IgD-negative memory B cell (primary cell): ENCODE results near the gene ZNF644. TPM values are rescaled to one million over a fixed set of nuclear protein-coding genes. Genes with fewer than 3 reads are reported as not detected.

Source experiments
- H3K27ac Mint-ChIP-seq, 3 donors: one replicate each; pipeline ENCODE4 v1.8.0; 2020 to 2022; ENCODE audit warnings: mild to moderate bottlenecking in 3 of 3, mixed read lengths in 3 of 3, moderate library complexity in 1 of 3
- H3K27me3 Mint-ChIP-seq: one replicate; pipeline ENCODE4 v1.8.0; 2021; ENCODE audit warnings: mixed read lengths
- H3K36me3 Mint-ChIP-seq: one replicate; pipeline ENCODE4 v1.8.0; 2020; ENCODE audit warnings: mild to moderate bottlenecking, mixed read lengths
- H3K4me1 Mint-ChIP-seq, 3 donors: one replicate each; pipeline ENCODE4 v1.8.0; 2020 to 2022; ENCODE audit warnings: mixed read lengths in 3 of 3, mild to moderate bottlenecking in 1 of 3
- H3K4me3 Mint-ChIP-seq, 4 donors: one replicate each; pipeline ENCODE4 v1.8.0; 2020 to 2022; ENCODE audit warnings: mild to moderate bottlenecking in 4 of 4, mixed read lengths in 4 of 4, moderate library complexity in 3 of 4
- H3K9me3 Mint-ChIP-seq, 3 donors: one replicate each; pipeline ENCODE4 v1.8.0; 2020 to 2021; ENCODE audit warnings: mixed read lengths in 3 of 3, mild to moderate bottlenecking in 1 of 3
- polyA plus RNA-seq: library from polyadenylated mRNA; unstranded; fragments of 300-500 nt; fragmentation: Illumina TruSeq; gene quantifications from one replicate; pipeline ENCODE4 v1.2.3, GENCODE V29; 2021

ZNF644 gene
- polyA plus RNA-seq, 1 donor from 2014 or later: 67.5 TPM

DNA sequence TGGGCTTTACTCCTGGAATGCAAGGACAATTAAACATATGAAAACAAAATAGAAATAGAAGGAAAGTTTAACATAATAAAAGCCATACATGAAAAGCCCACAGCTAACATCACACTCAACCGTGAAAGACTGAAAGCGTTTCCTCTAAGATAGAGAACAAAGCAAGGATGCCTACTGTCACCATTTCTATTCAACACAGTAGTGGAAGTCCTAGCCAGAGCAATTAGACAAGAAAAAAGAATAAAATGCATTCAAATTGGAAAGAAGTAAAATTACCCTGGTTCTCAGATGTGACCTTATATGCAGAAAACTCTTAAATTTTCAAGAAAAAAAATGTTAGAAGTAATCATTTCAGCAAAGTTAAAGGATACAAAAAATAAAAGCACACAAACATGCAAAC is 34.0 kb downstream of the ZNF644 start:
- H3K36me3 Mint-ChIP-seq: peaks cover 12% of the 10 kb centered on the region

DNA sequence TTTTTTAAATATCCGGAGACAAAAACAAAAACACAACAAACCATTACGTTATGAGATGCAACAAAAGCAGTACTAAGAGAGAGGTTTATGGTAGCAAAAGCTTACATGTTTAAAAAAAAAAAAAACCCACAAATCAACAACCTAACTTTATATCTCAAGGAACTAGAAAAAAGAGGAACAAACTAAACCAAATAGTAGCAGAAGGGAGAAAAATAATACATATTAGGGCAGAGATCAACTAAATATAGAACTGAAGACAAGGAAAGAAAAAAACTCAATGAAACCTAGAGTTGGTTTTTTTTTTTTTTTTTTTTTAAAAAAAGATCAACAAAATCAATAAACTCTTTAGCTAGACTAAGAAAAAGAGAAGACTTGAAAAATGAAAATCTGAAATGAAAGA is 34.9 kb downstream of the ZNF644 start:
- peaks cover 51 to 62% (median 59%) of the 10 kb centered on the region in 3 donors for H3K4me1 Mint-ChIP-seq
- no peaks in the 10 kb centered on the region for H3K27me3 Mint-ChIP-seq
- peak overlapping the region in 2 of 4 donors; percentile 13 to 85 for H3K4me3 Mint-ChIP-seq
- peak overlapping the region in 1 of 3 donors; percentile 48 for H3K27ac Mint-ChIP-seq
- peaks cover 0 to 12% (median 6%) of the 10 kb centered on the region in 3 donors for H3K9me3 Mint-ChIP-seq
- H3K36me3 Mint-ChIP-seq: peaks cover 10% of the 10 kb centered on the region

More for the DNA sequence above, 34.0 kb downstream of the ZNF644 start:
- H3K27ac Mint-ChIP-seq: peak overlapping the region in 1 of 3 donors; percentile 5
- H3K27me3 Mint-ChIP-seq: no peaks in the 10 kb centered on the region
- peaks cover 53 to 68% (median 59%) of the 10 kb centered on the region in 3 donors for H3K4me1 Mint-ChIP-seq
- no peak overlapping the region for H3K4me3 Mint-ChIP-seq
- peaks cover 0 to 12% (median 6%) of the 10 kb centered on the region in 3 donors for H3K9me3 Mint-ChIP-seq

DNA sequence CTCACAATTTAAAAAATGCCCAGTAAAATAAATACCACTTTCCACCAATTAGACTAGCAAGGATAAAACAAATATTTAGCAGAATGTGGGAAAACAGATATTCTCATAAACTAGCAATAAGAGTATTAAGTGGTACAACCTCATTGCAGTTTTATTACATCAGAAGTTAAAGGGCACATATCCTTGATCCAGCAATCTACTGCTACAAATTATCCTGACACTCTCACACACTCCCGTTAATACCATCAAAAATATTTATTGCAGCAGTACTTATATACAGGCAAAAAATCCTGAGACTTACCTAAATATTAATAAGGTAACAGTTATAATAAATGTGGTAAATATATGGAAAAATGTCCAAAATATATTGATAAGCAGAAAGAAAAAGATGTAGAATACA is 44.3 kb downstream of the ZNF644 start:
- no peaks in the 10 kb centered on the region for H3K27me3 Mint-ChIP-seq
- H3K4me1 Mint-ChIP-seq: peaks cover 15 to 23% (median 15%) of the 10 kb centered on the region in 3 donors
- H3K4me3 Mint-ChIP-seq: no peak overlapping the region
- no peak overlapping the region for H3K27ac Mint-ChIP-seq
- no peaks in the 10 kb centered on the region for H3K9me3 Mint-ChIP-seq
- H3K36me3 Mint-ChIP-seq: peaks cover 11% of the 10 kb centered on the region

DNA sequence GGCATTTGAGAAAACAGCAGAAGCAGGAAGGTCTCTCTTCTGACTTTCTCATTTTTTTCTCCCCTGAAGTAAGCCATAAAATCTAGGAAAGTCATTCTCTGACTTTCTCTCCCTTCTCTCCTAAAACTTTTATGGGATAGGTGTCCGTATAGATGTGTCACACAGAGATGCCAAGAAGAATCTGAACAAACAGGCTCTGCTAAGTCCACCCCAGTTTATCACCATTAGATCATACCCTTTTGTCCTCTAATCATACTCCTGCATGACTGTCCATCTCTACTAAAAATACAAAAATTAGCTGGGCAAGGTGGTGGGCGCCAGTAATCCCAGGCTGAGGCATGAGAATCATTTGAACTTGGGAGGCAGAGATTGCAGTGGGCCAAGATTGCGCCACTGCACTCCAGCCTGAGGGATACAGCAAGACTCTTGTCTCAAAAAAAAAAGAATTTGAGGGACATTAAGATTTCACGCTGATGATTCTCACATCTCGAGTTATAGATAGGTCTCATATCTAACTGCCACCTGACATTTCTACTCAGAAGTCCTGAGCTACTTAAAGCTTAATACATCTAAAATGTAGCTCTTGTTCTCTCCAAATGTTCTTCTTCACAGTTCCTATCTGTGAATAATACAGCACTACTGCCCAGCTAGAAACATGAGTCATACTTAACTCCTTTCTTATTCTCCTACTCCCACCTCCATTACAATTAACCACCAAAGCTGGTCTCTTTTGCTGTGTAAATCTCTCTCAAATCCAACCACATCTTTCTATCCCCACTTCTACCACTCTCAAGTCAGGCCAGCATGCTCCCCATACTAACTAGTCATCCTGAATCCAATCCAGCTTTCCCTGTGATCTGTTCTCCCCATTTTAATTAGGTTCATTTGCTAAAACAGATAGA is 47.7 kb downstream of the ZNF644 start:
- peaks cover 15 to 34% (median 22%) of the 10 kb centered on the region in 3 donors for H3K4me1 Mint-ChIP-seq
- no peak overlapping the region for H3K27ac Mint-ChIP-seq
- H3K4me3 Mint-ChIP-seq: no peak overlapping the region
- no peaks in the 10 kb centered on the region for H3K9me3 Mint-ChIP-seq
- no peaks in the 10 kb centered on the region for H3K27me3 Mint-ChIP-seq
- peaks cover 15% of the 10 kb centered on the region for H3K36me3 Mint-ChIP-seq

DNA sequence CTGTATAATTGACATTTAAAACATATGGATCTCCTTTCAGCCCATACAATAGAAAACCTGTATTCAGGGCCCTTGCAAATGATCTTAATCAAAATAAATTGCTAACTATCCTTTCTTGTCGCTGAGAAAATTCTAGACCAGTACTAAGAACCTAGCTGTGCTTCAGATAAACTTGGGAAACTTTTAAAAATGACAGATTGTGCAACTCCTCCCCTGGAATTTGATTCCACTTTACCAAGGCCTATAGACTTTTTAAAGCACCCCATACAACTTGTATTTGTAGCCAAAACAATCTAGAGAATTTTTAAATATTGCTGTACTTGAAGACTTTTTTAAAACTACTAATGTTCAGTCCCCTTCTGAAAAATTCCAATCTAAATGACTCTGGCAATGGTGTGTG is 51.6 kb downstream of the ZNF644 start:
- Mint-ChIP-seq H3K9me3 (no peaks in the 10 kb centered on the region), H3K36me3 (peaks cover 16% of the 10 kb centered on the region), H3K4me1 (peaks cover 24 to 39% (median 29%) of the 10 kb centered on the region in 3 donors), H3K4me3 (no peak overlapping the region), H3K27ac (peak overlapping the region in 1 of 3 donors; percentile 16), H3K27me3 (no peaks in the 10 kb centered on the region)

DNA sequence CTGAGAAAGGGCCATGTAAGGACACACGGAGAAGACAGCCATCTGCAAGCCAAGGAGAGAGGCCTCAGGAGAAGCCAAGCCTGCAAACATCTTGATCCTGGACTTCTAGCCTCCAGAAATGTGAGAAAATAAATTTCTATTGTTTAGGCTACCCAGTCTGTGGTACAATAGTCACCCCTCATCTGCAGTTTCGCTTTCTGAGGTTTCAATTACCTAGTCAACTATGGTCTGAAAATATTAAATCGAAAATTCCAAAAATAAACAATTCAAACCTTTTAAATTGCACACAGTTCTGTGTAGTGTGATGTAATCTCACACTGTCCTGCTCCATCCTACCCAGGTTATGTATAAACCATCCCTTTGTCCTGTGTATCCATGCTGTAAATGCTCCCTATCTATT is 52.6 kb downstream of the ZNF644 start:
- H3K4me1 Mint-ChIP-seq: peaks cover 20 to 35% (median 35%) of the 10 kb centered on the region in 3 donors
- H3K9me3 Mint-ChIP-seq: no peaks in the 10 kb centered on the region

DNA sequence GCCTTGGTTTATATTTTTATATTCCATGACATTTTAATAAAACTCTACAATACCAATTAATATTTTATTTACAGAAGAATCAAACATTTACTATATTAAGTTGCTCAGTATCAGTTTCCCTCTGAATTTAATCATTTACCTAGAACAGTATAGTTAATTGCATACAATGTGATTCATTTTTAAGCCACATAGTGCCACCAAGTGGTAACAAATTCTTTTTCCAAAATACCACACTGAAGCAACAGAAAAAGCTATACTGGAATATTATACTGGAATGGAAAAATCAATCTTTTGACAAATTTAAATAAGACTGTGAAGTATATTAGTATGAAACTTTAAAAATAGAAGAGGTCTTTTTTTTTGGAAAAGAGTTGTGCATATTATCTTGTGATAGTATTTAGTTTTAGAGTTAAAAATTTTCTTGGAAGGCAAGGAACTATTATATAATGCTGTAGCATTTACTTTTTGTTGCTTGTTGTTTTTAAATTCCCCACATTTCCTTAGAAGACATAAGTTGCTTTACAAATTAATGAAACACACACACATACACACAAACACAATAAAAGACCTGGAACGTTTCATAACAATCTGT is 57.3 kb downstream of the ZNF644 start:
- H3K4me1 Mint-ChIP-seq: peaks cover 21 to 50% (median 35%) of the 10 kb centered on the region in 3 donors
- H3K9me3 Mint-ChIP-seq: no peaks in the 10 kb centered on the region
- H3K27me3 Mint-ChIP-seq: no peaks in the 10 kb centered on the region
- H3K4me3 Mint-ChIP-seq: no peak overlapping the region
- H3K27ac Mint-ChIP-seq: peak overlapping the region in 1 of 3 donors; percentile 33
- peaks cover 4% of the 10 kb centered on the region for H3K36me3 Mint-ChIP-seq

More for the DNA sequence above, 52.6 kb downstream of the ZNF644 start:
- peaks cover 16% of the 10 kb centered on the region for H3K36me3 Mint-ChIP-seq
- no peak overlapping the region for H3K27ac Mint-ChIP-seq
- H3K27me3 Mint-ChIP-seq: no peaks in the 10 kb centered on the region
- no peak overlapping the region for H3K4me3 Mint-ChIP-seq

DNA sequence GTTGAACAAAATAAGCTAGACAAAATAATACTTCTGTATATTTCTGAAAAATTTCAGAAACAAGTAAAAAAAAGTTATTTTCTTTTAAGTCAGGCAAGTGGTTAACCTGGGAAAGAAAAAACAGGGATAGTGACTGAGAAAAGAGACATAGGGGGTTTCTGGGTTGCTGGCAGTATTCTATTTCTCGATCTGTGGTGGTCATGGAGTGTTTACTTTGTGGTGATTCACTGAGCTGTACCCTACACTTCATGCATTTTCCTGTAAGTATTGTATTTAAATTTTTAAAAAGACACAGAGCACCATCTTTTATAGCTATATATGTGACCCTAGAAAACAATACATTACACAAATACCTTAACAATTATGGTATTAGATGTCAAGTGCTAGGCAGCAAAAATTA is 58.2 kb downstream of the ZNF644 start:
- Mint-ChIP-seq H3K4me1 (peaks cover 26 to 49% (median 30%) of the 10 kb centered on the region in 3 donors), H3K36me3 (peaks cover 7% of the 10 kb centered on the region), H3K27me3 (no peaks in the 10 kb centered on the region), H3K27ac (no peak overlapping the region), H3K9me3 (no peaks in the 10 kb centered on the region), H3K4me3 (no peak overlapping the region)

DNA sequence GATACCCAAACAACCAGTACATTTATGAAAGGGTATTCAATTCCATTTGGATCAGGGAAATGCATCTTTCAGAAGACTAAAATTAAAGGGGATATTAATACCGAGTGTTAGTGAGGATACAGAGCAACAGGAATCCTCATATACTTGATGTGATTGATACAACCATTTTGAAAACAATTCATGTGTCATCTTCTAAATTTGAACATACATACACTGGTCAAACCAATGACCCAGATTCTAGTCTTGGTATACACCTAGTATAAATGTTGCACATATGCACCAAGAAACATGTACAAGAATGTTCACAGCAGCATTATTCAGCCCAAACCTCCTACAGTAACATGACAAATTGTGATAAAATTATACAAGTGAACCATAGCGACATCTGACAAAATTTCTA is 58.6 kb downstream of the ZNF644 start:
- H3K36me3 Mint-ChIP-seq: peaks cover 9% of the 10 kb centered on the region
- no peaks in the 10 kb centered on the region for H3K9me3 Mint-ChIP-seq
- no peak overlapping the region for H3K27ac Mint-ChIP-seq
- H3K27me3 Mint-ChIP-seq: no peaks in the 10 kb centered on the region
- H3K4me3 Mint-ChIP-seq: no peak overlapping the region
- peaks cover 30 to 52% (median 32%) of the 10 kb centered on the region in 3 donors for H3K4me1 Mint-ChIP-seq

DNA sequence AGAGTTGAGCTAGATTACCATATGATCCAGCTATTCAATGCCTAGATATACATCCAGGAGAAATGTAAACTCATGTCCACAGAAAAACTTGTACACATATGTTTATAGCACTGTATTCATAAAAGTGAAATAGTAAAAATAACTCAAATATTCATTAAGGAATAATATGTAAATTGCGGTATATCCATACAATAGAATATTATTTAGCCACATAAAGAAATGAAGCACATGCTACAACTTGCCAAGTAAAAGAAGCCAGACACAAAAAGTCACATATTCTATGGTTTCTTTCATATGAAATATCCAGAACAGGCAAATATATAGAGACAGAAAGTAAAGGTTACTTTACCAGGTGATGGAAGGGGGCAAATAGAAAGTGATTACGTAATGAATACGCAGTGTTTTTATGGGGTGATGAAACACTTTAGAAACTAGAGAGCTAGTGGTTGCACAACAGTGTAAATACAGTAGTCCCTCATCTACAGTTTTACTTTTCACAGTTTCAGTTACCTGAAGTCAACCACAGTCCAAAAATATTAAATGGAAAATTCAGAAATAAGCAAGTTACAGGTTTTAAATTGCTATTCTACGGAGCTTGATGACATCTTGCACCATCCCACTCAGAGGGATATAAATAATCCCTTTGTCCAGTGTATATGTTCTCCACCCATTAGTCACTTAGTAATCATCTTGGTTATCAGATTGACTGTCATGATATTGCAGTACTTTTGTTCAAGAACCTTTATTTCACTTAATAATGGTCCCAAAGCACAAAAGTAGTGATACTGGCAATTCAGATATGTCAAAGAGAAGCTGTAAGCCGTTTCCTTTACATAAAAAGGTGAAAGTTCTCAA is 62.3 kb downstream of the ZNF644 start:
- Mint-ChIP-seq H3K4me3 (no peak overlapping the region), H3K27me3 (no peaks in the 10 kb centered on the region), H3K27ac (no peak overlapping the region), H3K36me3 (peaks cover 17% of the 10 kb centered on the region), H3K9me3 (no peaks in the 10 kb centered on the region), H3K4me1 (peaks cover 33 to 62% (median 46%) of the 10 kb centered on the region in 3 donors)

DNA sequence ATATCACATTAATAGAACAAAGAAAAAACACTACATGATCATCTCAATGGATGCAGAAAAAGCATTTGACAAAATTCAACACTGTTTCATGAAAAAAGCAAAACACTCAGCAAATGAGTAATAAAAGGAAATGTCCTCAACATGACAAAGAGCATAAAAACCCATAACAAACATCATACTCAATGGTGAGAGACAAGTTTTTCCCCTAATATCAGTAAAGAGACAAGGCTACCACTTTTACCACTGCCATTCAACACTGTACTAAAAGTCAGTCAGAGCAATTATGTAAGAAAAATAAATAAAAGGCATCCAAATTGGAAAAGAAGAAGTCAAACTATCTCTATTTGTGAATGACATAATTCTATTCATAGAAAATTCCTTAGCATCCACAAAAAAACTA is 64.3 kb downstream of the ZNF644 start:
- Mint-ChIP-seq H3K27ac (no peak overlapping the region), H3K4me1 (peaks cover 42 to 66% (median 54%) of the 10 kb centered on the region in 3 donors), H3K4me3 (peak overlapping the region in 1 of 4 donors; percentile 13), H3K36me3 (peaks cover 21% of the 10 kb centered on the region), H3K9me3 (no peaks in the 10 kb centered on the region), H3K27me3 (no peaks in the 10 kb centered on the region)

DNA sequence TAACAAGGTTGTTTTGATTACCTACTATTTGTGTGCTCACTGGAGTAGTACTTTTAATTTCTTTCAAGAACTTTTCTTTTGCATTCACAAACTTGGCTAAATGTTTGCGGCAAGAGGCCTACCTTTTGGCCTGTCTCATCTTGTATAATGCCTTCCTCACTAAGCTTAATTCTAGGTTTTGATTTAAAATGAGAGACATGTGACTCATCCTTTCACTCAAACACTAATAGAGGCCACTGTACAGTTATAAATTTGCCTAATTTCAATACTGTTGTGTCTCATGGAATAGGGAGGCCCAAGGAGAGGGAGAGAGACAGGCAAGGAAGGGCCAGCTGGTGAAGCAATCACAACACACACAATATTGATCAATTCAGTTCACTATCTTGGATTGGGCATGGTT is 66.1 kb downstream of the ZNF644 start:
- Mint-ChIP-seq H3K36me3 (peaks cover 21% of the 10 kb centered on the region), H3K4me1 (peaks cover 47 to 75% (median 65%) of the 10 kb centered on the region in 3 donors), H3K9me3 (no peaks in the 10 kb centered on the region), H3K27ac (peak overlapping the region in 1 of 3 donors; percentile 55), H3K27me3 (no peaks in the 10 kb centered on the region), H3K4me3 (no peak overlapping the region)

DNA sequence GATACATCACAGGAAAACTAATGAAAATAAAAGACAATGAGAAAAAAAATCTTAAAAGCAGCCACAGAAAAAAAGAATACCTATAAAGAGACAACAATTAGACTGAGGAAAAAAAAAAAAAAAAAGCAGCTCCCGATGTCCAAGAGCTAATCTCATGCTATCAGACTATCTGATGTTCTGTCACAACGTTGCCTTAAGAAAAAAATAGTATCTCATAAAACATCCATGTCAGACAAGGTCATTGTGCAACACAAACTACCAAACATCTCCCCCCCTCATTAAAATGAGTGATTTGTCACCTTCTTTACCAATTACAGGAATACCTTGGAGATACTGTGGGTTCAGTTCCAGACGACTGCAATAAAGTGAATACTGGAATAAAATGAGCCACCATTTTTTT is 68.9 kb downstream of the ZNF644 start:
- no peak overlapping the region for H3K4me3 Mint-ChIP-seq
- H3K4me1 Mint-ChIP-seq: peaks cover 34 to 58% (median 56%) of the 10 kb centered on the region in 3 donors
- no peak overlapping the region for H3K27ac Mint-ChIP-seq
- H3K36me3 Mint-ChIP-seq: peaks cover 16% of the 10 kb centered on the region
- no peaks in the 10 kb centered on the region for H3K27me3 Mint-ChIP-seq
- no peaks in the 10 kb centered on the region for H3K9me3 Mint-ChIP-seq

DNA sequence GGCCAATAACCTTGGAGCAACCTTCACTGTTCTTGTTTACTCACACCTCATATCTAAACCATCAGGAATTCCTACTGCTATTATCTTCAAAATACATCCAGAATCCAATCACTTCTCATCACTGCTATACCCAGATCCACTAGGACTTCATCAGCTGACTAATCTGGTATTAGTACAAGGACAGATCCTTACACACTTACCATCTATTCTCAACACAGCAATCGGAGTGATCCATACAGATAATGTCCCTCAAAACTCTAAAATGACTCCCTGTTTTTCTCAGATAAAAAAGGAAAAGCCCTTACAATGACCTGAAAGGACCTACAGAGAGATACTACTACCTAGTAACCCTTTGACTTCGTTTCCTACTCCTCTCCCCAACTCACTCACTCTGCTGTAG is 70.8 kb downstream of the ZNF644 start:
- Mint-ChIP-seq H3K9me3 (no peaks in the 10 kb centered on the region), H3K36me3 (peaks cover 10% of the 10 kb centered on the region), H3K4me3 (peak overlapping the region in 1 of 4 donors; percentile 9), H3K27ac (peak overlapping the region in 1 of 3 donors; percentile 54), H3K4me1 (peaks cover 40 to 53% (median 47%) of the 10 kb centered on the region in 3 donors), H3K27me3 (no peaks in the 10 kb centered on the region)
